GM18907 (cell line): ENCODE measurements around the gene SHFL.

Experiments used
- ATAC-seq: cut with Tn5 transposase; IDR thresholded peaks from one replicate; pipeline ENCODE4 v1.9.1; 2021; ENCODE audit warnings: mild to moderate bottlenecking, moderate library complexity; ENCODE audit not compliant: unreplicated experiment

Gene SHFL

GRCh38 chr19:10087296-10088061 lies 1.4 kb downstream of the SHFL start:
- ATAC-seq: no peak

GRCh38 chr19:10088949-10089554 lies 2.9 kb downstream of the SHFL start:
- ATAC-seq: no peak

- no peak for ATAC-seq
Observed at GRCh38 chr19:10089801-10090375, 3.8 kb downstream of the SHFL start.

- ATAC-seq: no peak
Observed at GRCh38 chr19:10091370-10091687, 5.2 kb downstream of the SHFL start.

- ATAC-seq: no peak
Observed at GRCh38 chr19:10091895-10092641, 6.0 kb downstream of the SHFL start.

- no peak for ATAC-seq
Observed at GRCh38 chr19:10092648-10093294, 6.7 kb downstream of the SHFL start.

- no peak for ATAC-seq
Observed at GRCh38 chr19:10093295-10094186, 7.4 kb downstream of the SHFL start.

GRCh38 chr19:10095622-10095947 lies 9.5 kb downstream of the SHFL start:
- no peak for ATAC-seq

- peak; percentile 67 for ATAC-seq
Observed at GRCh38 chr19:10095948-10096614, 10.0 kb downstream of the SHFL start.

- ATAC-seq: no peak
Observed at GRCh38 chr19:10096615-10096963, 10.5 kb downstream of the SHFL start.

- no peak for ATAC-seq
Observed at GRCh38 chr19:10100163-10100785, 14.2 kb downstream of the SHFL start.

GRCh38 chr19:10102787-10103236 lies 16.7 kb downstream of the SHFL start:
- ATAC-seq: peak; percentile 23

- no peak for ATAC-seq
Observed at GRCh38 chr19:10104130-10104513, 18.0 kb downstream of the SHFL start.

- ATAC-seq: peak; percentile 51
Observed at GRCh38 chr19:10104665-10105508, 18.8 kb downstream of the SHFL start.

- ATAC-seq: peak; percentile 23
Observed at GRCh38 chr19:10105509-10106099, 19.5 kb downstream of the SHFL start.

GRCh38 chr19:10106100-10106936 lies 20.2 kb downstream of the SHFL start, which contains the start of gene PPAN:
PPAN (plus strand) TSS chr19:10106362; CDS start chr19:10106395, 33 bp downstream.
- peak; percentile 51 for ATAC-seq

GRCh38 chr19:10107254-10107653 lies 21.1 kb downstream of the SHFL start:
- ATAC-seq: no peak
